ENCODE measurements around the gene ST6GAL1.

- no peak for TF ChIP-seq CTCF (IDR thresholded peaks at IDR 0.05)
- TF ChIP-seq POLR2A (IDR thresholded peaks at IDR 0.05): no peak
Measured at GRCh38 chr3:186925826-186926225, 4.5 kb upstream of the ST6GAL1 start.

Data from uterus (tissue), 2 donors.